ENCODE data around the gene SHISA5.
A peak's percentile ranks its signal among the peaks of the same experiment; 100 is the strongest.
"Not testable (repeated sequence)": the region's sequence is repeated elsewhere in the genome, so short reads cannot be mapped to it uniquely, and the experiment has no call there.

SHISA5 gene

GRCh38 chr3:48476426-48477053 lies 27.4 kb downstream of the SHISA5 start:
- Histone ChIP-seq H3K9ac (ENCODE audit: insufficient read length) (no peak overlapping the region), H3K36me3 (ENCODE audit: insufficient read depth, low read length) (no peaks in the 10 kb centered on the region), H3K27ac (no peak overlapping the region), H3K4me3 (no peak overlapping the region), H3K9me3 (ENCODE audit: low read depth, low read length) (no peaks in the 10 kb centered on the region)
- TF ChIP-seq FOXP2 (optimal IDR thresholded peaks at IDR 0.05; ENCODE audit: control extremely low read depth, extremely low read length, insufficient read depth), result no peak
- TF ChIP-seq POLR2AphosphoS5 (IDR thresholded peaks at IDR 0.05; ENCODE audit: borderline replicate concordance, low read depth, low read length), result no peak
- TF ChIP-seq EZH2 (IDR thresholded peaks at IDR 0.05), result no peak
- no peak for DNase-seq (ENCODE audit: low read depth, low spot score)

- no peak for DNase-seq (ENCODE audit: low read depth, low spot score)
- H3K9ac ChIP-seq (ENCODE audit: insufficient read length), result no peak overlapping the region
- TF ChIP-seq FOXP2 (optimal IDR thresholded peaks at IDR 0.05; ENCODE audit: control extremely low read depth, extremely low read length, insufficient read depth) (no peak), EZH2 (IDR thresholded peaks at IDR 0.05) (no peak), POLR2AphosphoS5 (IDR thresholded peaks at IDR 0.05; ENCODE audit: borderline replicate concordance, low read depth, low read length) (no peak)
Observed at GRCh38 chr3:48475188-48475587, 28.8 kb downstream of the SHISA5 start.

GRCh38 chr3:48474619-48475018 lies 29.4 kb downstream of the SHISA5 start:
- Histone ChIP-seq H3K9me3 (ENCODE audit: low read depth, low read length) (no peaks in the 10 kb centered on the region), H3K27ac (no peak overlapping the region), H3K4me3 (no peak overlapping the region), H3K36me3 (ENCODE audit: insufficient read depth, low read length) (no peaks in the 10 kb centered on the region), H3K9ac (ENCODE audit: insufficient read length) (no peak overlapping the region)
- no peak for DNase-seq (ENCODE audit: low read depth, low spot score)
- TF ChIP-seq POLR2AphosphoS5 (IDR thresholded peaks at IDR 0.05; ENCODE audit: borderline replicate concordance, low read depth, low read length), result no peak
- no peak for TF ChIP-seq FOXP2 (optimal IDR thresholded peaks at IDR 0.05; ENCODE audit: control extremely low read depth, extremely low read length, insufficient read depth)
- no peak for TF ChIP-seq EZH2 (IDR thresholded peaks at IDR 0.05)

More at GRCh38 chr3:48475188-48475587, 28.8 kb downstream of the SHISA5 start:
- Histone ChIP-seq H3K36me3 (ENCODE audit: insufficient read depth, low read length) (no peaks in the 10 kb centered on the region), H3K4me3 (no peak overlapping the region), H3K9me3 (ENCODE audit: low read depth, low read length) (no peaks in the 10 kb centered on the region), H3K27ac (no peak overlapping the region)

- not testable (repeated sequence) for H3K36me3 ChIP-seq (ENCODE audit: insufficient read depth, low read length); H3K9ac ChIP-seq (ENCODE audit: insufficient read length); H3K27ac ChIP-seq; H3K9me3 ChIP-seq (ENCODE audit: low read depth, low read length); H3K4me3 ChIP-seq; DNase-seq (ENCODE audit: low read depth, low spot score)
Observed at GRCh38 chr3:48474031-48474430, 29.9 kb downstream of the SHISA5 start.

GRCh38 chr3:48473617-48473952 lies 30.4 kb downstream of the SHISA5 start:
- Histone ChIP-seq H3K27ac (peak overlapping the region; percentile 10; the same call in 1 of the 2 replicates), H3K9me3 (ENCODE audit: low read depth, low read length) (no peaks in the 10 kb centered on the region), H3K9ac (ENCODE audit: insufficient read length) (no peak overlapping the region), H3K4me3 (no peak overlapping the region), H3K36me3 (ENCODE audit: insufficient read depth, low read length) (no peaks in the 10 kb centered on the region)
- DNase-seq (ENCODE audit: low read depth, low spot score), result no peak
- TF ChIP-seq FOXP2 (optimal IDR thresholded peaks at IDR 0.05; ENCODE audit: control extremely low read depth, extremely low read length, insufficient read depth) (no peak), POLR2AphosphoS5 (IDR thresholded peaks at IDR 0.05; ENCODE audit: borderline replicate concordance, low read depth, low read length) (no peak), EZH2 (IDR thresholded peaks at IDR 0.05) (no peak)

- Histone ChIP-seq H3K9ac (ENCODE audit: insufficient read length) (peak overlapping the region; percentile 83), H3K9me3 (ENCODE audit: low read depth, low read length) (no peaks in the 10 kb centered on the region), H3K4me3 (peak overlapping the region; percentile 89), H3K27ac (peak overlapping the region; percentile 85), H3K36me3 (ENCODE audit: insufficient read depth, low read length) (no peaks in the 10 kb centered on the region)
- peak; percentile 44 for DNase-seq (ENCODE audit: low read depth, low spot score)
- no peak for TF ChIP-seq EZH2 (IDR thresholded peaks at IDR 0.05)
- TF ChIP-seq FOXP2 (optimal IDR thresholded peaks at IDR 0.05; ENCODE audit: control extremely low read depth, extremely low read length, insufficient read depth), result no peak
- peak; percentile 84 for TF ChIP-seq POLR2AphosphoS5 (IDR thresholded peaks at IDR 0.05; ENCODE audit: borderline replicate concordance, low read depth, low read length)
Observed at GRCh38 chr3:48472923-48473616, 30.9 kb downstream of the SHISA5 start.

- TF ChIP-seq FOXP2 (optimal IDR thresholded peaks at IDR 0.05; ENCODE audit: control extremely low read depth, extremely low read length, insufficient read depth) (no peak), EZH2 (IDR thresholded peaks at IDR 0.05) (no peak), POLR2AphosphoS5 (IDR thresholded peaks at IDR 0.05; ENCODE audit: borderline replicate concordance, low read depth, low read length) (no peak)
- DNase-seq (ENCODE audit: low read depth, low spot score), result no peak
- Histone ChIP-seq H3K36me3 (ENCODE audit: insufficient read depth, low read length) (no peaks in the 10 kb centered on the region), H3K9me3 (ENCODE audit: low read depth, low read length) (no peaks in the 10 kb centered on the region), H3K27ac (peak overlapping the region; percentile 85), H3K9ac (ENCODE audit: insufficient read length) (peak overlapping the region; percentile 83), H3K4me3 (peak overlapping the region; percentile 89)
Observed at GRCh38 chr3:48472673-48472922, 31.4 kb downstream of the SHISA5 start.

- Histone ChIP-seq H3K4me3 (no peak overlapping the region), H3K36me3 (ENCODE audit: insufficient read depth, low read length) (no peaks in the 10 kb centered on the region), H3K9me3 (ENCODE audit: low read depth, low read length) (no peaks in the 10 kb centered on the region), H3K27ac (no peak overlapping the region), H3K9ac (ENCODE audit: insufficient read length) (no peak overlapping the region)
- TF ChIP-seq EZH2 (IDR thresholded peaks at IDR 0.05) (no peak), FOXP2 (optimal IDR thresholded peaks at IDR 0.05; ENCODE audit: control extremely low read depth, extremely low read length, insufficient read depth) (no peak), POLR2AphosphoS5 (IDR thresholded peaks at IDR 0.05; ENCODE audit: borderline replicate concordance, low read depth, low read length) (no peak)
- no peak for DNase-seq (ENCODE audit: low read depth, low spot score)
Observed at GRCh38 chr3:48470286-48470685, 33.7 kb downstream of the SHISA5 start.

All from SK-N-MC (cell line).